Measurements from ENCODE around the gene ACTRT1.

GRCh38 chrX:128020701-128021100 is 31.5 kb downstream of the ACTRT1 start:
- TF ChIP-seq CTCF (IDR thresholded peaks at IDR 0.05) (no peak), POLR2A (IDR thresholded peaks at IDR 0.05) (no peak), EP300 (IDR thresholded peaks at IDR 0.05) (no peak)

Measured in tibial nerve (tissue), 4 donors.